ENCODE measurements around the gene C20orf144. TPM values are rescaled to one million over a fixed set of nuclear protein-coding genes. Genes with fewer than 3 reads are reported as not detected.
"Not testable (repeated sequence)": the region's sequence is repeated elsewhere in the genome, so short reads cannot be mapped to it uniquely, and the experiment has no call there.

Gene C20orf144
- total RNA-seq, 4 donors from 2014 or later, result not detected

DNA sequence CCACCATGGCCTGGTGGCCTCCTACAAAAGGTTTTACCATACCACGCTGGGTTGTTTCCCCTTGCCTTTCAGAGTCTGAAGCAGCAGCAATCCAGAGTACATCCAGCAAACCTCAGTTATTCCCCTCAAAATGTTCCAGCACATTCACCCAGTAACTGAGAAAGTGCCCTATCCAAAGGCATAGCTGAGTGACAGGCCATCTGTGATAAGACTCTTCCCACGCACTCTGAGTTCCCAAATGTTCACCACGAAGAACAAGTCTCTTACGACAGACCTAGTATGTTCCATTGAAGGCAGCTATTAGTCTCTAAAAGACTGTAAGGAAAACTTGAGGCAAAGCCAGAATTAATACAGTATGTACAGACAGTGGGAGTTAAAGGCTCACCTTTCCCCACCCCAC lies 31.6 kb upstream of the C20orf144 start:
- Histone ChIP-seq H3K4me3 (no peak overlapping the region), H3K9me3 (no peaks in the 10 kb centered on the region), H3K27ac (no peak overlapping the region), H3K36me3 (peaks cover 0 to 58% (median 24%) of the 10 kb centered on the region in 4 donors), H3K4me1 (no peaks in the 10 kb centered on the region), H3K27me3 (no peaks in the 10 kb centered on the region)
- intact Hi-C loops (cut with DNase I; ENCODE audit: low total_unique reads), result no loop called here
- no peak for DNase-seq
- TF ChIP-seq, protein P1, sequence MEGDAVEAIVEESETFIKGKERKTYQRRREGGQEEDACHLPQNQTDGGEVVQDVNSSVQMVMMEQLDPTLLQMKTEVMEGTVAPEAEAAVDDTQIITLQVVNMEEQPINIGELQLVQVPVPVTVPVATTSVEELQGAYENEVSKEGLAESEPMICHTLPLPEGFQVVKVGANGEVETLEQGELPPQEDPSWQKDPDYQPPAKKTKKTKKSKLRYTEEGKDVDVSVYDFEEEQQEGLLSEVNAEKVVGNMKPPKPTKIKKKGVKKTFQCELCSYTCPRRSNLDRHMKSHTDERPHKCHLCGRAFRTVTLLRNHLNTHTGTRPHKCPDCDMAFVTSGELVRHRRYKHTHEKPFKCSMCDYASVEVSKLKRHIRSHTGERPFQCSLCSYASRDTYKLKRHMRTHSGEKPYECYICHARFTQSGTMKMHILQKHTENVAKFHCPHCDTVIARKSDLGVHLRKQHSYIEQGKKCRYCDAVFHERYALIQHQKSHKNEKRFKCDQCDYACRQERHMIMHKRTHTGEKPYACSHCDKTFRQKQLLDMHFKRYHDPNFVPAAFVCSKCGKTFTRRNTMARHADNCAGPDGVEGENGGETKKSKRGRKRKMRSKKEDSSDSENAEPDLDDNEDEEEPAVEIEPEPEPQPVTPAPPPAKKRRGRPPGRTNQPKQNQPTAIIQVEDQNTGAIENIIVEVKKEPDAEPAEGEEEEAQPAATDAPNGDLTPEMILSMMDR (IDR thresholded peaks at IDR 0.05), result no peak
- TF ChIP-seq EP300 (IDR thresholded peaks at IDR 0.05; ENCODE audit: low read depth) (no peak), POLR2A (IDR thresholded peaks at IDR 0.05) (no peak), POLR2AphosphoS5 (IDR thresholded peaks at IDR 0.05) (no peak)
- in situ Hi-C loops (cut with MboI; ENCODE audit: low pct_ligation_motif_present in 1 of 4, low pct_unique_long_range_greater_than_20kb in 1 of 4, low sequenced_read_pairs in 3 of 4), result no loop called here
- 98 to 100% methylated on average over 3 to 4 of the region's 4 CpGs for WGBS, 2 donors (ENCODE audit: low coverage in 1 of 2)

DNA sequence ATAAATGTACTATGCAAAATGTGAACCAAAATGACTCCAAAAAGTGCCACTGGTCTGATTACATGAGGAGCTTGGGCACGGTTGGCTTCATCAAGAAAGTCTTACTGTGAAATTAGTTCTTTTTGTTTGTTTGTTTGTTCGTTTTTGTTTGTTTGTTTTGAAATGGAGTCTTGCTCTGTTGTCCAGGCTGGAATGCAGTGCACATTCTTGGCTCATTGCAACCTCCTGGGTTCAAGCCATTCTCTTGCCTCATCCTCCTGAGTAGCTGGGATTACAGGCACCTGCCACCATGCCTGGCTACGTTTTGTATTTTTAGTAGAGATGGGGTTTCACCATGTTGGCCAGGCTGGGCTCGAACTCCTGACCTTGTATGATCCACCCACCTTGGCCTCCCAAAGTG lies 30.2 kb upstream of the C20orf144 start:
- in situ Hi-C loops (cut with MboI; ENCODE audit: low pct_ligation_motif_present in 1 of 4, low pct_unique_long_range_greater_than_20kb in 1 of 4, low sequenced_read_pairs in 3 of 4); H3K9me3 ChIP-seq; intact Hi-C loops (cut with DNase I; ENCODE audit: low total_unique reads); H3K4me3 ChIP-seq; DNase-seq; H3K27ac ChIP-seq; H3K4me1 ChIP-seq; H3K27me3 ChIP-seq: not testable (repeated sequence)
- 77 to 81% methylated on average over 4 of the region's 4 CpGs for WGBS, 2 donors (ENCODE audit: low coverage in 1 of 2)
- H3K36me3 ChIP-seq, result peaks cover 0 to 54% (median 20%) of the 10 kb centered on the region in 4 donors

DNA sequence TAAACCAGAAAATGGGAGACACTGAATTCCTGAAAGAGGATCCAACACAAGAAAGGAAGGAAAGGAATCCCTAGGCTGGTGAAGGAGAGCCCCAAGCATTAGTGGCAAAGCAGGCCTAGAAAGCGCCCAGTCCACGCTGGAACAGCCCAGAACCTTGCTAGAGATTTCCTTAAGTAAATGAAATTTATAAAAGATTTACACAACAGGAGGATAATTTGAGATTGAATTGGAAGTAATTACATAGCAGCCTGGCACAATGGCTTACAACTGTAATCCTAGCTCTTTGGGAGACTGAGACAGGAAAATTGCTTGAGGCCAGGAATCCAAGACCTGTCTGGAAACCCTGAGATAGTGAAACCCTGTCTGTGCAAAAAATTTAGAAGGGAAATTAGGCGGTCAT lies 26.8 kb upstream of the C20orf144 start:
- no peak overlapping the region for H3K4me3 ChIP-seq
- no peak for DNase-seq
- H3K36me3 ChIP-seq, result peaks cover 0 to 50% (median 17%) of the 10 kb centered on the region in 4 donors
- no peaks in the 10 kb centered on the region for H3K9me3 ChIP-seq
- no peak for TF ChIP-seq POLR2AphosphoS5 (IDR thresholded peaks at IDR 0.05)
- TF ChIP-seq, protein P1 (IDR thresholded peaks at IDR 0.05), result no peak
- no peak overlapping the region for H3K27ac ChIP-seq
- in situ Hi-C loops (cut with MboI; ENCODE audit: low pct_ligation_motif_present in 1 of 4, low pct_unique_long_range_greater_than_20kb in 1 of 4, low sequenced_read_pairs in 3 of 4) (no loop called here), intact Hi-C loops (cut with DNase I; ENCODE audit: low total_unique reads) (no loop called here)
- no peaks in the 10 kb centered on the region for H3K4me1 ChIP-seq
- WGBS, 2 donors (ENCODE audit: low coverage in 1 of 2), result 95 to 97% methylated on average over 2 to 3 of the region's 3 CpGs
- no peaks in the 10 kb centered on the region for H3K27me3 ChIP-seq

DNA sequence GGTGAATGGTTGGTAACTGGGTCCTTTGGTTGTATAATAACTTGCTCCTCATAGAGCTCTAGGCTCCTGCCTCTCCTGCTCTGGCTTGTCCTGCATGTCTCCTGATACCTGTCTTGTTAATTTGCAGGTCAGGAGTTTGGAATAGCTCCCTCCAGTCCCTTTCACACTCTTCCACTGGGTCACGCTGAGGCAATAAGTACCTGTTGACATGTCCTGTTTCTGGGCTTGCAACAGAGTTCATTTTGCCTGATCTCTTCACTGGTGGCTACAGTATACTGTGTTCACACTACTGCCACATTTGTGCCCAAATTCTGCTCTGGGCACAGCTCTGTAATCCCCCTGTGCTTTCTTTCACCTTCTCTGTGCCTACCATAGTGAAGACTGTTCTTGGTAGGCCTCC lies 25.4 kb upstream of the C20orf144 start:
- H3K4me1 ChIP-seq, result no peaks in the 10 kb centered on the region
- DNase-seq, result no peak
- H3K27me3 ChIP-seq, result no peaks in the 10 kb centered on the region
- in situ Hi-C loops (cut with MboI; ENCODE audit: low pct_ligation_motif_present in 1 of 4, low pct_unique_long_range_greater_than_20kb in 1 of 4, low sequenced_read_pairs in 3 of 4), result no loop called here
- H3K4me3 ChIP-seq, result no peak overlapping the region
- 91% methylated on average over 1 of the region's 1 CpG; no CpG with 5 or more reads in 1 of the 2 donors for WGBS, 2 donors (ENCODE audit: low coverage in 1 of 2)
- TF ChIP-seq POLR2AphosphoS5 (IDR thresholded peaks at IDR 0.05), result no peak
- H3K9me3 ChIP-seq, result no peaks in the 10 kb centered on the region
- intact Hi-C loops (cut with DNase I; ENCODE audit: low total_unique reads), result no loop called here
- H3K27ac ChIP-seq, result no peak overlapping the region
- peaks cover 0 to 54% (median 17%) of the 10 kb centered on the region in 4 donors for H3K36me3 ChIP-seq

GRCh38 chr20:33640287-33640686 lies 21.8 kb upstream of the C20orf144 start:
- no peaks in the 10 kb centered on the region for H3K27me3 ChIP-seq
- H3K36me3 ChIP-seq, result peaks cover 0 to 45% (median 19%) of the 10 kb centered on the region in 4 donors
- H3K9me3 ChIP-seq, result no peaks in the 10 kb centered on the region
- in situ Hi-C loops (cut with MboI; ENCODE audit: low pct_ligation_motif_present in 1 of 4, low pct_unique_long_range_greater_than_20kb in 1 of 4, low sequenced_read_pairs in 3 of 4) (no loop called here), intact Hi-C loops (cut with DNase I; ENCODE audit: low total_unique reads) (no loop called here)
- no peaks in the 10 kb centered on the region for H3K4me1 ChIP-seq
- TF ChIP-seq EP300 (IDR thresholded peaks at IDR 0.05; ENCODE audit: low read depth) (no peak), POLR2AphosphoS5 (IDR thresholded peaks at IDR 0.05) (no peak), POLR2A (IDR thresholded peaks at IDR 0.05) (no peak)
- TF ChIP-seq, protein P1 (IDR thresholded peaks at IDR 0.05), result no peak
- no peak for DNase-seq
- no peak overlapping the region for H3K4me3 ChIP-seq
- H3K27ac ChIP-seq, result no peak overlapping the region
- 92 to 100% methylated on average over 2 to 13 of the region's 13 CpGs for WGBS, 2 donors (ENCODE audit: low coverage in 1 of 2)

All from transverse colon (tissue), 4 donors.